ENCODE data around the gene TSPAN3.

Gene TSPAN3

GRCh38 chr15:77032647-77033416 lies 38.1 kb downstream of the TSPAN3 start:
- H3K27ac ChIP-seq = no peak overlapping the region
- TF ChIP-seq ZFX (IDR thresholded peaks at IDR 0.05; ENCODE audit: borderline replicate concordance) (no peak), CTCF (IDR thresholded peaks at IDR 0.05) (no peak)

GRCh38 chr15:77032052-77032646 lies 38.8 kb downstream of the TSPAN3 start:
- TF ChIP-seq ZFX (IDR thresholded peaks at IDR 0.05; ENCODE audit: borderline replicate concordance) (no peak), CTCF (IDR thresholded peaks at IDR 0.05) (no peak)
- H3K27ac ChIP-seq = no peak overlapping the region

DNA sequence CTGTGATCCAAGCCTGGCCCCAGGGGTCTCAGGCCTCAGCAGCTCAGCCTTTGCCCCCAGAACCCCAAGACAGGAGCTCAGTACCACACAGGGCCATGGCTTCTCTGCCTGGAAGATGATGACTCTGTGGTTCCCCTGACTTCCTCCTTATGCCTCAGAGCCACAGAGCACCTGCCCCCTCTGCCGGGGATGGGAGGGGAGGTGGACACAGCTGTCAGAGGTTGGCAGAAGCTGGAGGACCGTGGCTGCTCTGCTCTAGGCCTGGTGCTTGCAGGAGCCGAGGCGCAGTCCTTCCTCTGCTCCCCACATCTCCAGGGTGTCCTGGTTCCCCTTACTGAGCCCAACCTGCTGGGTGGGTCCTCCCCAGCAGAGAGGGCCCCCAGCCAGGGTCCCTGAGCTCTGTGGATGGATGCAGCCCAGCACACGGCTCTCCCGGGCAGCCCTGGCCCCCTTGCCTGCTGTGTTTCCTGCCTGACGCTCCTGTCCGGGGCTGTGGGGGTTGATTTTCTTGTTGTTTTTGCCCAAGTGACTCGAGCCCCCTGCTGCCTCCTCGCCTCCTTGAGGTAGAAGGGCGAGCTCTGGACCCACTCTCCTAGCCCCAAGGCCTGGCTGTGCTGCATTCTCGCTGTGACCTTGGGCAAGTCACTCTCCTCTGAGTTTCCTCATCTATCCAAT lies 39.4 kb downstream of the TSPAN3 start:
- H3K27ac ChIP-seq = no peak overlapping the region
- no peak for TF ChIP-seq ZFX (IDR thresholded peaks at IDR 0.05; ENCODE audit: borderline replicate concordance)
- no peak for TF ChIP-seq CTCF (IDR thresholded peaks at IDR 0.05)

DNA sequence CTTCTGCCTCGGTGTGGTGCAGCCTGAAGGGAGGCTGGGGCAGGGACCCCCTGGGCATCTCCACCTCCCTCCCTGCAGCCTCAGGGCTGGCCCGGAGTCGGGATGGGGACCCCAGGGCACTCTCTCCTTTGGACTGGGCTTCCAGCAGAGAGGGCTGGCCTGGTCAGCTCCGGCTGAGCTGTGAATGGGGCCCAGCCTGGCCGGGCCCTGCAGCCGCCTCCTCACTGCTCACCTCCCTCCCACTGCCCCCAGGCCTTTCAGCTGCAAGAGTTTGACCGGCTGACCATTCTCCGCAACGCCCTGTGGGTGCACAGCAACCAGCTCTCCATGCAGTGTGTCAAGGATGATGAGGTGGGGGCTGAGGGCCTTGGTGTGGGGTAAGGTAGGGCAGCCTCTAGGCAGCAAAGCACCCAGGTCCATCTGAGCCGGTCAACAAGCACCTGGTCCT lies 40.0 kb downstream of the TSPAN3 start:
- no peak overlapping the region for H3K27ac ChIP-seq
- no peak for TF ChIP-seq CTCF (IDR thresholded peaks at IDR 0.05)
- no peak for TF ChIP-seq ZFX (IDR thresholded peaks at IDR 0.05; ENCODE audit: borderline replicate concordance)

DNA sequence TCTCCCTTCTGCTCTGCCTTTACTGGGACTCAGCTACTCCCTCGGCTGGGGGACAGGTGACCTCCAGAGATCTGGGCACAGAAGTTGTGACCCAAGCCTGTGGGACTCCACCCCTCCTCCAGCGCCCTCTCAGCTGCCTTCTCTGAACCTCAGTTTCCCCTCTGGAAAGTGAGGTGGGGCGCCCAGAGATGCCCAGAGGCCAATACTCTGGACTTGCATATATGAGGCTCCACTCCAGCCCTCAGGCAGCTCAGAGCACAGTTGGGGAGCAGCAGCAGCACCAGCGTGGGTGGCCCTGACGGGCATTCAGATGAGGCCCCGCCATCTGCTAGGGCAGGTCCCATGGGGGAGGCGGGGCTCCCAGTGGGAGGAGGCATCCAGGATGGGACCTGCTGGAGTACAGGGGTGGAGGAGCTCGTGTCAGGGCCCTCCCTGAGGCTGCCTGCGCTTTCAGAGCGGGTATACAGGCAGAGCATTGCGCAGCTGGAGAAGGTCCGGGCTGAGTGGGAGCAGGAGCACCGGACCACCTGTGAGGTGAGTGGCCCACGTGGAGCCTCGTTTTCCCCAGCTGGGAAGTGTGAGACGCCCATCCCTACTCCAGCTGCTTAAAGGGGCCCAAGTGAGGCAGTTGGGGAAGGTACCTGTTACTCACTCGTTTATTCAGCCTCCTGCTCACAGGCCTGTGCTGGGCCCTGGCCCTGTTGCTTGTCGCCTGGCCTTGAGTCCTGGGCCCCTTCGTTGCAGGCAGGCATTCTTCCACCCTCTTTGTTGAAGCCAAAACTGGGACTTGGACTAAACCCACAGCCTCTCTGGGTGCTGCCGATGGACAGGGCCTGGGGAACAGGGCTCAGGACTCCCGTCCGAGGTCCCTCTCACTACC lies 40.6 kb downstream of the TSPAN3 start:
- H3K27ac ChIP-seq = no peak overlapping the region
- TF ChIP-seq CTCF (IDR thresholded peaks at IDR 0.05) (no peak), ZFX (IDR thresholded peaks at IDR 0.05; ENCODE audit: borderline replicate concordance) (no peak)

GRCh38 chr15:77029166-77030047 lies 41.5 kb downstream of the TSPAN3 start:
- H3K27ac ChIP-seq = no peak overlapping the region
- TF ChIP-seq CTCF (IDR thresholded peaks at IDR 0.05) (no peak), ZFX (IDR thresholded peaks at IDR 0.05; ENCODE audit: borderline replicate concordance) (no peak)
